Measurements from ENCODE around the gene EXOSC6.
"Not testable (repeated sequence)": the region's sequence is repeated elsewhere in the genome, so short reads cannot be mapped to it uniquely, and the experiment has no call there.

The EXOSC6 gene

DNA sequence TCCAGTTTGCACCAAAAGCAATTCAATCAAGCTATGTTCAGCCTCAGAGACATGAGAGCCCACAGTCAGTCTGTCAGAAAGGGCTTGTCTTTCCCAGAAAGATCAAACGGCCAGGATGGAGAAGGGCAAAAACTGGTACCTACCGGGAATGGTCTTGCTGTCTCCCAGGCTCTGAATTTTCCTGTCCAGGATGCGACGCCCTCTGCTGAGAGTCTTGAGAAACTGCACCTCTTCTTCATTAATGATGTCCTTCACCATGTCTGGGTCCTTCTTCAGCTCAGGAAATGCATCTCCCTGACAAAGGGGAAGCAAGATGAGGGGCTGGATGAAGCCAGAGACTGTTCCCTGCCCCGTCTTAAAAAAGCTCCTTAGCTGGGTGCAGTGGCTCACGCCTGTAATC lies 15.8 kb upstream of the EXOSC6 start:
- TF ChIP-seq, protein P1, sequence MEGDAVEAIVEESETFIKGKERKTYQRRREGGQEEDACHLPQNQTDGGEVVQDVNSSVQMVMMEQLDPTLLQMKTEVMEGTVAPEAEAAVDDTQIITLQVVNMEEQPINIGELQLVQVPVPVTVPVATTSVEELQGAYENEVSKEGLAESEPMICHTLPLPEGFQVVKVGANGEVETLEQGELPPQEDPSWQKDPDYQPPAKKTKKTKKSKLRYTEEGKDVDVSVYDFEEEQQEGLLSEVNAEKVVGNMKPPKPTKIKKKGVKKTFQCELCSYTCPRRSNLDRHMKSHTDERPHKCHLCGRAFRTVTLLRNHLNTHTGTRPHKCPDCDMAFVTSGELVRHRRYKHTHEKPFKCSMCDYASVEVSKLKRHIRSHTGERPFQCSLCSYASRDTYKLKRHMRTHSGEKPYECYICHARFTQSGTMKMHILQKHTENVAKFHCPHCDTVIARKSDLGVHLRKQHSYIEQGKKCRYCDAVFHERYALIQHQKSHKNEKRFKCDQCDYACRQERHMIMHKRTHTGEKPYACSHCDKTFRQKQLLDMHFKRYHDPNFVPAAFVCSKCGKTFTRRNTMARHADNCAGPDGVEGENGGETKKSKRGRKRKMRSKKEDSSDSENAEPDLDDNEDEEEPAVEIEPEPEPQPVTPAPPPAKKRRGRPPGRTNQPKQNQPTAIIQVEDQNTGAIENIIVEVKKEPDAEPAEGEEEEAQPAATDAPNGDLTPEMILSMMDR (conservative IDR thresholded peaks at IDR 0.05; ENCODE audit: control insufficient read depth, insufficient read depth, low read depth, low read length): peak; percentile 79
- no peak overlapping the region for H3K4me3 ChIP-seq (ENCODE audit: control insufficient read depth, low read depth, low read length)
- DNase-seq (ENCODE audit: low read depth): peak; percentile 69

- not testable (repeated sequence) for DNase-seq (ENCODE audit: low read depth); H3K4me3 ChIP-seq (ENCODE audit: control insufficient read depth, low read depth, low read length)
Measured at GRCh38 chr16:70259903-70260302, 8.2 kb upstream of the EXOSC6 start.

DNA sequence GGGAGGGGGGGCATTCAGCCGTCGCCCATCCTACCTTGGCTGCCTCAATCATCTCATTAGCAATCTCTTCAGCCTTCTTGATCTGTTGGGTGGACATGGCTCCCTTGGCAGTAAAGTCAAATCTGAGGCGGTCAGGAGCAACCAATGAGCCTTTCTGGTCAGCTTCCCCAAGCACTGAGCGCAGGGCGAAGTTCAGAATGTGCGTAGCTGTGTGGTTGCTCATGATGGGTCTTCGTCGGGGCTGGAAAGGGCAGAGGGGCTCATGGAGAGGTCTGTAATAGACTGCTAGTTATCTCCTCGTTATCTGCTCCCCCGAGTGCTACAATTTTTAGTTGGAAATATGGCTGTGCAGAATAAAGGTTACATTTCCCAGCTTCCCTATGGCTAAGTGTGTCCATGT lies 7.2 kb upstream of the EXOSC6 start:
- no peak for DNase-seq (ENCODE audit: low read depth)
- no peak overlapping the region for H3K4me3 ChIP-seq (ENCODE audit: control insufficient read depth, low read depth, low read length)
- TF ChIP-seq, protein P1 (conservative IDR thresholded peaks at IDR 0.05; ENCODE audit: control insufficient read depth, insufficient read depth, low read depth, low read length): no peak

DNA sequence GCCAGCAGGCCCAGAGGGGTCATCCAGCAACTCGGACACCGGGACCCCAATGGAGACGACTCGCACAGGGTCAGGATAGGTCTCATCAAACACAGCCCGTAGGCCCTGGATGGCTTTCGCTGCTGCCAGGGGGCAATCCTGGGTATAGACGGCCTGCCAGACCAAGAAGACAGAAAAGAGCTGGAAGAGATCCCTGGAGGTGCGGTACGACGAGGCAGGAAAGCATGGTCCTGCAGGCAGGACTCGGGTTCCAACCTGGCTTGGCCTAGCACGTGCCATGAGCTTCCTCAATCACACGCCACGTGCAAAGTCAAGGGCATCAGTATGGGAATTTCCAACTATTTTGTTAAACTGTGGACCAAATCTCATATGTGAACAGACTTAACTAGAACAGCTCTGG lies 6.3 kb upstream of the EXOSC6 start:
- TF ChIP-seq, protein P1 (conservative IDR thresholded peaks at IDR 0.05; ENCODE audit: control insufficient read depth, insufficient read depth, low read depth, low read length): no peak
- H3K4me3 ChIP-seq (ENCODE audit: control insufficient read depth, low read depth, low read length): no peak overlapping the region
- no peak for DNase-seq (ENCODE audit: low read depth)

GRCh38 chr16:70257391-70257790 lies 5.7 kb upstream of the EXOSC6 start:
- TF ChIP-seq, protein P1 (conservative IDR thresholded peaks at IDR 0.05; ENCODE audit: control insufficient read depth, insufficient read depth, low read depth, low read length): no peak
- H3K4me3 ChIP-seq (ENCODE audit: control insufficient read depth, low read depth, low read length): no peak overlapping the region
- DNase-seq (ENCODE audit: low read depth): no peak

DNA sequence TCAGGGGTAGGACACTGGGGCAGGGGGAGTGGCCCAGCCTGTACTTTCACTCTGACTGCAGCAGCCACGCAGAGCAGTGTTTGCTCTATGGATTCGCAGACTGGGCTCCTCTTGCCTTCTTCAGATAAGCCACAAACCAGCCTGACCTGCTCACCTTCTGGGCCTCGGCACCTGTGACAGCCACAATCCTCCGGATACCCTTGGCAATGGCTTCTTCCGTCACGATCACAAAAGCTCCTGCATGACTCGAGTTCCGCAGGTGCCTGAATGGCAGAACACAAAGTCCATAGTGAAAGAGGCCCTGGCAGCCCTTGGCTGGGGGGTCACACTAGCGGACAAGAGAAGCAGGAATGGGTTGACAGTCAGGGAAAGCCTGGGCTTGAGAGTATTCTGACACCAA lies 3.8 kb upstream of the EXOSC6 start:
- no peak overlapping the region for H3K4me3 ChIP-seq (ENCODE audit: control insufficient read depth, low read depth, low read length)
- TF ChIP-seq, protein P1 (conservative IDR thresholded peaks at IDR 0.05; ENCODE audit: control insufficient read depth, insufficient read depth, low read depth, low read length): no peak
- DNase-seq (ENCODE audit: low read depth): no peak

GRCh38 chr16:70254965-70255286 lies 3.2 kb upstream of the EXOSC6 start:
- TF ChIP-seq, protein P1 (conservative IDR thresholded peaks at IDR 0.05; ENCODE audit: control insufficient read depth, insufficient read depth, low read depth, low read length): no peak
- no peak overlapping the region for H3K4me3 ChIP-seq (ENCODE audit: control insufficient read depth, low read depth, low read length)
- DNase-seq (ENCODE audit: low read depth): no peak
